HFF-Myc (cell line): ENCODE results near the gene BPIFB6.

Source experiments
- DNase-seq: peaks from one replicate; pipeline ENCODE4 v3.0.0-alpha.2; 2011; ENCODE audit warnings: low read depth; ENCODE audit errors: extremely low read depth
- H3K4me3 ChIP-seq: replicated peaks from 2 replicates; pipeline ENCODE4 v1.5.1; 2011; ENCODE audit warnings: low read depth, mild to moderate bottlenecking, control low read depth, low read length
- CTCF ChIP-seq: IDR thresholded peaks from 2 replicates; pipeline ENCODE4 v1.5.1; 2012; ENCODE audit warnings: mild to moderate bottlenecking, low read depth, low read length, control low read depth; ENCODE audit errors: missing control alignments

Gene BPIFB6

GRCh38 chr20:33017542-33017941 lies 13.9 kb upstream of the BPIFB6 start:
- DNase-seq = no peak
- no peak for TF ChIP-seq CTCF
- no peak overlapping the region for H3K4me3 ChIP-seq

- TF ChIP-seq CTCF = no peak
- no peak overlapping the region for H3K4me3 ChIP-seq
- no peak for DNase-seq
These were observed 13.1 kb upstream of the BPIFB6 start for GRCh38 chr20:33018169-33018931.

GRCh38 chr20:33019465-33020277 lies 11.8 kb upstream of the BPIFB6 start:
- no peak overlapping the region for H3K4me3 ChIP-seq
- no peak for TF ChIP-seq CTCF
- no peak for DNase-seq

GRCh38 chr20:33020278-33021161 lies 10.9 kb upstream of the BPIFB6 start:
- H3K4me3 ChIP-seq = no peak overlapping the region
- no peak for DNase-seq
- no peak for TF ChIP-seq CTCF

GRCh38 chr20:33021879-33022278 lies 9.6 kb upstream of the BPIFB6 start:
- TF ChIP-seq CTCF = no peak
- no peak for DNase-seq
- no peak overlapping the region for H3K4me3 ChIP-seq

GRCh38 chr20:33022289-33022688 lies 9.2 kb upstream of the BPIFB6 start:
- no peak for DNase-seq
- H3K4me3 ChIP-seq = no peak overlapping the region
- no peak for TF ChIP-seq CTCF
